ENCODE results near the gene MICALL2.

- TF ChIP-seq CTCF (IDR thresholded peaks at IDR 0.05) = no peak
- no peak for TF ChIP-seq TP53 (CRISPR knock-in tag; IDR thresholded peaks at IDR 0.05)
- no peak for TF ChIP-seq EP300 (IDR thresholded peaks at IDR 0.05)
- no peak for TF ChIP-seq PBX3 (IDR thresholded peaks at IDR 0.05)
Observed at GRCh38 chr7:1419688-1420087, 39.6 kb downstream of the MICALL2 start.

Measured in A549 (cell line).